D721Med (cell line): ENCODE measurements around the gene EEIG1.

Experiments
- DNase-seq: peaks from one replicate; pipeline ENCODE4 v3.0.0; 2011; ENCODE audit warnings: low spot score; ENCODE audit not compliant: insufficient read length
- FAIRE-seq: peaks from 2 replicates; lab custom pipeline; 2011; peaks lifted over from hg19 to GRCh38; lab: Jason Lieb, UNC
- CTCF ChIP-seq: IDR thresholded peaks from 2 replicates; pipeline ENCODE4 v1.5.1; 2012; ENCODE audit warnings: mild to moderate bottlenecking, control low read depth; ENCODE audit not compliant: insufficient read depth; ENCODE audit errors: missing control alignments

The EEIG1 gene

GRCh38 chr9:127945338-127945737 lies 35.5 kb downstream of the EEIG1 start:
- DNase-seq (no peak), FAIRE-seq (no peak)
- no peak for TF ChIP-seq CTCF

- DNase-seq = no peak
- TF ChIP-seq CTCF = no peak
- no peak for FAIRE-seq
These were observed 36.1 kb downstream of the EEIG1 start for GRCh38 chr9:127944586-127945218.

- FAIRE-seq (no peak), DNase-seq (peak; percentile 88)
- TF ChIP-seq CTCF = peak; percentile 71
These were observed 37.1 kb downstream of the EEIG1 start for GRCh38 chr9:127943731-127944144.

GRCh38 chr9:127943011-127943662 lies 37.7 kb downstream of the EEIG1 start:
- FAIRE-seq (no peak), DNase-seq (no peak)
- TF ChIP-seq CTCF = no peak

- DNase-seq = peak; percentile 86
- no peak for FAIRE-seq
- peak; percentile 88 for TF ChIP-seq CTCF
These were observed 38.4 kb downstream of the EEIG1 start for GRCh38 chr9:127942216-127943010.

- DNase-seq (no peak), FAIRE-seq (no peak)
- no peak for TF ChIP-seq CTCF
These were observed 38.9 kb downstream of the EEIG1 start for GRCh38 chr9:127941961-127942215.
